Activated CD4-positive, alpha-beta T cell treated with anti-CD3 and anti-CD28 coated beads, Interleukin-2, amount 50 U/mL, for 4 hours (primary cell): Measurements from ENCODE around the gene VPREB1.
"Not testable (repeated sequence)": the region's sequence is repeated elsewhere in the genome, so short reads cannot be mapped to it uniquely, and the experiment has no call there.

ENCODE experiments used
- DNase-seq, 2 experiments: peaks; one replicate each; pipeline ENCODE4 v3.0.0-alpha.2; 2020

Gene VPREB1, protein sequence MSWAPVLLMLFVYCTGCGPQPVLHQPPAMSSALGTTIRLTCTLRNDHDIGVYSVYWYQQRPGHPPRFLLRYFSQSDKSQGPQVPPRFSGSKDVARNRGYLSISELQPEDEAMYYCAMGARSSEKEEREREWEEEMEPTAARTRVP

DNA sequence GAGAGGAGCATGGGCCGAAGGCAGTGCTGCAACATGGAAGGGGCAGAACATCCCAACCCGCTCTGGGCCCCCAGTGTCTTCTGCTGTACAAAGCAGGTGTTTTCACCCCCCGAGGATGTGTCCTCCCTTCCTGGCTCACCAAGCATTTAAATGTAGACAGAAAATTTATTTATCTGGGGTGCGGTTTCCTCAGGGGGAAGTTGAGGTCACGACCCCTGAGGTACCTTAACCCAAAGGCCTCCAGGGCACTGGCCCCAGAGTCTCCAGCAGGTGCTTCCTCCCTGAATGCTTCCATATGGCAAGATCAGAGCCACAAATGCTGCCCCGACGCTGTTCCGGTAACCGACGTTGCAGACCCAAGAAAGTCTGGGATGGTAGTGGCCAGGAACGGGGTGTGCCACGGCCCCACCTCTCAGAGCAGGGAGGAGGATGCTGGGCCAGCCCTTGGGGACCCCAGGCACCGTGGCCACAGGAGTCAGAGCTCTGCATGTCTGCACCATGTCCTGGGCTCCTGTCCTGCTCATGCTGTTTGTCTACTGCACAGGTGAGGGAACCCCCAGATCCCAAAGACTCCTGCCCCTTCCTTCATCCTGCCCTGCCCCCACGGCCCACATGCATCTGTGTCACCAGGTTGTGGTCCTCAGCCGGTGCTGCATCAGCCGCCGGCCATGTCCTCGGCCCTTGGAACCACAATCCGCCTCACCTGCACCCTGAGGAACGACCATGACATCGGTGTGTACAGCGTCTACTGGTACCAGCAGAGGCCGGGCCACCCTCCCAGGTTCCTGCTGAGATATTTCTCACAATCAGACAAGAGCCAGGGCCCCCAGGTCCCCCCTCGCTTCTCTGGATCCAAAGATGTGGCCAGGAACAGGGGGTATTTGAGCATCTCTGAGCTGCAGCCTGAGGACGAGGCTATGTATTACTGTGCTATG is at the start of gene VPREB1:
VPREB1 (plus strand) TSS at position 471 of the 935 bp plus-strand sequence; CDS start at position 499, 28 bp downstream.
- no peak for DNase-seq

DNA sequence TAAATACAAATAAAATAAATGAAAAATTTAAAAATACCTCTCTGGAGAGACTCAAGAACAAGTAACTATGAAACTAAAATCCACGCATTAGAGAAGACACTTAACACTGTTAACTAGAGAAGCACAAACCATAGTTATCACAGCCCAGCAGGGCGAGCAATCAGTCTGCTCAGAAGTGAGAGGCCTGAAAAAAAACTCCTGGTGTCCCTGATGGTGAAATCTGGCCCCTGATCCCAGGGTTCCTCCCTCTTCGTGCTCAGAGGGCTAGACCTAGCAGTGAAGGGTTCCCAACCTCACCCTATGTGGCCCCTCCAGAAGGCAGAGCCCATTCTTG is 49.7 kb upstream of the VPREB1 start:
- no peak for DNase-seq

DNA sequence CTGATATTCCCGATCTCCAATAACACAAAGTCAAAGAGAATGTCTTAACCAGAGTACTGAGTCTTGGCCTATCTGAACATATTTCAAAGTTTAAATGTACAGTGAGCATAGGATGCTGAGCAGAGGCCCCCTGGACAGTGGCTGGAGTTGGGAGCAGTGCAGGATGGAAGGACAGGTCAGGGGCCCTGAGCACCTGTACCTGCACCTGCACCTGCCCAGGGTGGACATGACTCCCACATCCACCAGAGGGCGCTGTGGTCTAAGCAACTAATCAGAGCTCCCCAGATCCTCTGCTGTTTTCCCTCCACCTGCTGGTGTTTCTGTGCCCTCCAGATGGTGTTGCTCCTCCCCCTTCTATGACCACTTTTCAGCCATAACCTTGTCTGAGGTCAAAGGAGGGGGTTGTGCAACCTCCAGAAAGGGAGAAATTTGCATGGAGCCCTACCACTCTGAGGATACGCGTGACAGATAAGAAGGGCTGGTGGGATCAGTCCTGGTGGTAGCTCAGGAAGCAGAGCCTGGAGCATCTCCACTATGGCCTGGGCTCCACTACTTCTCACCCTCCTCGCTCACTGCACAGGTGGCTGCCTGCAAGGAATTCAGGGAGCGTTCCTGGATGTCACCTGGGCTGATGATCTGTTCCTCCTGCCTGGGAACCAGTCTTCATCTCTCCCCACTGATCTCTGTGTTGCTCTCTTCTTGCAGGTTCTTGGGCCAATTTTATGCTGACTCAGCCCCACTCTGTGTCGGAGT is 49.1 kb upstream of the VPREB1 start:
- peak; percentile 78 for DNase-seq

DNA sequence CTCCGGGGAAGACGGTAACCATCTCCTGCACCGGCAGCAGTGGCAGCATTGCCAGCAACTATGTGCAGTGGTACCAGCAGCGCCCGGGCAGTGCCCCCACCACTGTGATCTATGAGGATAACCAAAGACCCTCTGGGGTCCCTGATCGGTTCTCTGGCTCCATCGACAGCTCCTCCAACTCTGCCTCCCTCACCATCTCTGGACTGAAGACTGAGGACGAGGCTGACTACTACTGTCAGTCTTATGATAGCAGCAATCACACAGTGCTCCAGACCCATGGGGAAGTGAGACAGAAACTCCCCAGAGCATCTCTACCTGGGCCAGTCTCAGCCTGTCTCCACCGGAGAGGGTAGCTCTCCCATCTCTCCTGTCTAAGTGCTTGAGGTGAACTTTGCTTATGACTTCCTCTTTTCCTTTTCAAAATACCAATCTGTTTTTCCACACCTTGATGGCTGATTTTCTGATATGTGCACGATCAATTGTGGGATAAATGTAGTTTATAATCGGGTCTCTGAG is 48.5 kb upstream of the VPREB1 start:
- DNase-seq: no peak

DNA sequence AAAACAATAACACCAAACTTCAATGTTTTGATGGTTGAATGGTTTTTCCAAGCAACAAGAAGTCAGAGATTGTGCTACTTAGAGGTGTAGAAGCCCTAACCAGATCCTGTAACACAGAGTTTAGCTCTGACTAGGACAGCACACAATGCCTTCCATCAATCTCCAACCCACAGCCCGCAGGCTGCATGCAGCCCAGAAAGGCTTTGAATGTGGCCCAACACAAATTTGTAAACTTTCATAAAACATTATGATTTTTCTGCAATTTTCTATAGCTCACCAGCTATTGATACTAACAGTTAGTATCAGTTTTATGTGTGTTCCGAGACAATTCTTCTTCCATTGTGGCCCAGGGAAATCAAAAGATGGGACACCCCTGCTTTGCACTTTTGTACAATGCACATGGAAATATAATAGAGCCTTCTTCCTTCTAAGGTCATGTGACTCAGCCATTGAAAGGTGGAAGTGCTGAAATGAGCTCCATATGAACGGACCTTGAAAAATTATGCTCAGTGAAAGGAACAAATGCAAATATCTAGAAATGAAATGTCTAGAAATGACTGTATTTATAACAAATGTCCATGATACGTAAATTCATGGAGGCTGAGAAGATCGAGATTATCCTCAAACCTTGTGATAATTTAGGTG is 47.6 kb upstream of the VPREB1 start:
- no peak for DNase-seq

DNA sequence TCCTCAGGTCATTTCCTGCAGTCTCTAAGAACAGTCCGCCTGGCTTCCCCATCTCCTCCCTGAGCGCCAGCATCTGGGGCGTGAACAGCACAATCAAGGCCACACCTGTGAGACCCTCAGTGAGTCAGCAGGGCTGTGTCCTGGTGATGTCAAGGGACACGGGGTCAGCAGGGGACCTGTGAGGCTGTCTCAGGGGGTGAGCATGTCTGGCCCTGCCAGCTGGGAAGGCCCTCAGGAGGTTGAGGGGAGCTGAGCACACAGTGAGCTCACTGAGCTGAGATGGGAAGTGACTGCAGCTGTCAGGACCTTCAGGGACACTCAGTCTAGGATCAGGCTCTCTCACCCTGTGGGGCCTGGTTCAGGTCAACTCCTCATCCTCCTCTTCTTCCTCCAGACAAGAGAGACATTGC is 46.6 kb upstream of the VPREB1 start:
- DNase-seq: no peak

DNA sequence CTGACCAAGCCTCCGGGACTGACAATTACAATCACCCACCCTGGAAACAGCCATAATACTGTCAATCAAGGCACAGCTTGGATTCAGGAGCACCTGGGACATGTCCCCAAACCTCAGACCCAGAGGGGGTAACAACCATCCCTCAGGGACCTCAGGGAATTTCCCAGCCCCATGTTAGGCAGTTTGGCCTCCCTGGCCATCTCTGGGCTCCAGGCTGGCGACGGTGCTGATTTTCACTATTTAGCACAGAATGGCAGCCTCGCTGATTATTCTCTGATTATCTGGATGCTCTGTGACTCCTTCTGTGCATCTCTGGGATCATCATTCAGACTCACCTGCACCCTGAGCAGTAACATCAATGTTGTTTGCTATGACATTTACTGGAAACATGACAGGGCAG is 45.8 kb upstream of the VPREB1 start:
- no peak for DNase-seq

DNA sequence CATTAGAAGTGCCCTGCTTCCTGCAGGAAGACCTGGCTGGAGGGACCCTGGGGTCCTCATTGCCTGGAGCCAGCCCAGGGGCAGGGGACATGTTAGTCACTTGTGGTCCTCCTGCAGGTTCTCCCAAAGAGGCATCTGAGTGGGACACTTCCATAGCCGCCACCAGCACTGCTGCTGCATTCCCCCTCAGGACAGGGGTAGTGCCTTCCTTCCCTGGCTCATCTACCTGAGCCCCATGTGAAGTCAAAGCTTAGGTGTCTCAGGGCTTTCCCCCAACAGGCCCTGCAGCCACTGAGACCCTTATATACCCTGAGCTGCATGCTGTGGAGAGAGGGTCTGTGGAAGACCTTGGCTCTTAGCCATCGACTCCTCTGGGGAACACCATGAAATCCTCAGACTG is 45.0 kb upstream of the VPREB1 start:
- DNase-seq: no peak

DNA sequence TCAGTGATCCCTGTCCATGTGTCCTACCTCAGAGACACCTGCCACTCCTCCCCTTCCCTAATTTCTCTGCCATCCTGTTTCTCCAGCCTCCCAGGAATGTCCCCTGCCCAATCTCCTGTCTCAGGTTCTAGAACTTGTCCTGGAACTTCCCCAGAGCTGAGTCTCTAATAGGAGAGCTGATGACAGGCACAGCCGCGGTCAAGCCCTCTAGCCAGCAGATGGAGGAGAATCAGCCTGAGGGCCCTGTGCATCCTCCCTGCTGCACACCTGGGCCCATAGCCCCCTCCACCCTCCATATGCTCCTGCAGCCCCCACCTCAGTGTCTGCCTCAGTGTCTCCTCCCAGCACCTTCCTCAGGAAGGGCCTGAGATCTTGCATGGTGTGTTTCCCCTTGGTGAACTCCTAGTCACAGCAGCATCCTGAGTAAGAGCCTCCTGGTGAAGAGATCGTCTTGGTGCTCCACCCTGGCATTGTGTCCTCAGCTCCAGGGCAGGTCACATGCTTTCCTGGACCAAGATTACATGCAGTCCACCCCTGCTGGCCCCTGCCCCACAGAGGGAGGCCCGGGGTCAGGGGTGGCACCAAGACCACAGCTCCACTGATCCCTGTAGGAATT is 43.9 kb upstream of the VPREB1 start:
- DNase-seq: no peak

DNA sequence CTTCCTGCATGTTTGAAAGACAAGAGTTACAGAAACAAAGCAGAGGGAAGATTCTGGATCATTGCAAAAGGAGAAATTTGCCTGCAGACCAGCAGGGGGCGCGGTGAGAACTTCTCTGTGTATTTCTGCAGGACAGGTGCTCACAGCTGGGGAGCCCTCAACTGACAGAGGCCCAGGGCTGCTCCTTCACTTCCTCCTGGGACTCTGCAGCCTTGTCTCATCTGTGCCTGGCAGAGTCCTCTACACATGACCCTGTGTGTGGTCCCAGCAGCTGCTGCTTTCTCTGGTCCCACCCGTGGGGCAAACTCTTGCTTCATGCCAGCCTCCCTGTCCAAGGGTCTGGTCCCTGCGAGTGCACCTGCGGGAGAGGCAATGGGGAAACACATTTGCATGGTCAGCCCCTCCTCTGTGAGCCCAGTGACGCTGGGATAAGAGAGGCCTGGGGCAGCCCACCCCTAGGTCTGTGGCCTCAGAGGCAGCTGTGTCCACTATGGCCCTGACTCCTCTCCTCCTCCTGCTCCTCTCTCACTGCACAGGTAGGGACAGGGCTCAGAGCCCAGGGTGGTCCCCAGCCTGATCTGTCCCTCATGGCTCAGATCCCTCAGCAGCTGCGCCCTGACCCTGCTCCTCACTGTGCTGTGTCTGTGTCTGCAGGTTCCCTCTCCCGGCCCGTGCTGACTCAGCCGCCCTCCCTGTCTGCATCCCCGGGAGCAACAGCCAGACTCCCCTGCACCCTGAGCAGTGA is 43.2 kb upstream of the VPREB1 start:
- peak; percentile 51 to 61 for DNase-seq

DNA sequence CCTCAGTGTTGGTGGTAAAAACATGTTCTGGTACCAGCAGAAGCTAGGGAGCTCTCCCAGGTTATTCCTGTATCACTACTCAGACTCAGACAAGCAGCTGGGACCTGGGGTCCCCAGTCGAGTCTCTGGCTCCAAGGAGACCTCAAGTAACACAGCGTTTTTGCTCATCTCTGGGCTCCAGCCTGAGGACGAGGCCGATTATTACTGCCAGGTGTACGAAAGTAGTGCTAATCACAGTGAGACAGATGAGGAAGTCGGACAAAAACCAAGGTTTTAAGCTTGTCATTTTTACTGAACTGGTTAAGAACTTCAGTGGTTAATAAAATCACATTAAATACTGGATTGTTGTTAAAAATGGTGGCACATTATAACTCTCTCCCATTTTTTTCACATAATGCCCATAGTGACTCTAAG is 42.6 kb upstream of the VPREB1 start:
- no peak for DNase-seq

DNA sequence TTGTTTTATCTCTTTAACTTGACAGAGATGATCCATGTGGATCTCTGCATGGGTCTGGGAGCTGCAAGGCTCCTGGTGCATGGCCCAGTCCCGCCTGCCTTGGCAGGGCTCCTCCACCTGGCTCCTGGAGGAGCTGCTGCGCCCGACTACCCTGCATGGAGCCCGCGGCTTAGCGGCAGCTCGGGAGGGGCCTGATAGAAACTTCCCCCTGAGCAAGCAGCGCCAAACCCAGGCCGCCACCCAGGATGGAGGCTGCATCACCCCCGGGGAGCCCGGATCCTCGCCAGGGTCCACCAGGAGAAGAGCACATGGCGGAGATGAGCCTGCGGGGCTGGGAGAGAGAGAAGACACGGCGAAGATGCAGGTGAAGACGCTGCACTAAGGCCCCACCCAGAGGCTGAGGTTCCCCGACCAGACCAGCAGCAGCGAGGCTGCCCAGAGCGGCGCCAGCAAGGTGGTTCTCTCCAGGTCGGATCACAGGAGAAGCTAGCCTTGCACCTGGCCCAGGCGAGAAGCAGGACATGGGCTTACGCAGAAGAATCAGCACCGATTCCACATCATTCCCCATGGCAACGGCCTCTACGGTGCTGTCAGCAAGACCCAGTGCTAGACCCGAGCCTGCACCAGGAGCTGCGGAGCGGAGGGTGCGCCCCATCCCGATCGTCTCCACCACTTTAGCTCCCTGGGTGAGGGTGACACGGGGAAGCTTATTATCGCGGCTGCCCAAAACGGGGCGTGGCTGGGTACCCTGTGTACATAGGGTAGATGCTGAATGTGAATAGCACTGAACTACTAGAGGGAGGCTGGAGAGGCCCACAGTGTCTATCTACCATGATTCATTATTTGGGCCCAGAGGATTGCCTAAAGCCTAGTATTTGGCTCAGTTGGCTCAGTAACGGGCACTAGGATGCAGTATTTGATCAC is 41.3 kb upstream of the VPREB1 start:
- DNase-seq: no peak

DNA sequence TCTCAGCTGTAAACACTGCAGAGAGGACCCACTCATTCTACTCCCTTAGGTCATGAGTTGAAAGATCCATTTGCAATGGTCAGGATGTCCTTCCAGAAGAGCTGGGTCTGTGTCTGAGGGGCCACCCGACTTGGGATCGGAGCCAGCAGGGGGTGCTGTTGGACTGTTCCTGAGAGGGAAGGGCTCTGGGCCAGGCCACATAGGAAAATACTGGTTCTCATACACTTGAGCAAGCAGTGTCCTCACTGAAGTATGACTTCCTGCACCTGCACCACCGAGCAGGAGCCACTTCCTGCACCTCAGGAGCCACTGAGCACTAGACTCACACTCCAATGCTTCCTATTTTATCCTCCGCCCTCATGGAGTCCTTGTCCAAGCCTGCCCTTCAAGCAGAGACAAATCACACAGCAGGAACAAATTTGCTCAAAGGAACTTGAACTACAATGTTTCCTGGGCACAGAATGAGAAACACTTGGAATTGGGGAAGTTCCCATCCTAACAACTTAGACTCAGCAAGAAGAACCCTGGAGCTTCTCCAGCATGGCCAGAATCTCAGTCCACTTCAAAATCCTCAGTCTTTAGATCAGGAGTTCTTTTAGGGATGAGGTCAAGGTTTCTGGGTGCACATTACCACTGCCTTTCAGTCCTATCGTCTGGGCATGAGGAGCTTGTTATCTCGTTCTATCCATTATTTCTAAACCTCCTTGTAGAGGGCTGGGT is 36.6 kb upstream of the VPREB1 start:
- peak; percentile 68 to 69 for DNase-seq

DNA sequence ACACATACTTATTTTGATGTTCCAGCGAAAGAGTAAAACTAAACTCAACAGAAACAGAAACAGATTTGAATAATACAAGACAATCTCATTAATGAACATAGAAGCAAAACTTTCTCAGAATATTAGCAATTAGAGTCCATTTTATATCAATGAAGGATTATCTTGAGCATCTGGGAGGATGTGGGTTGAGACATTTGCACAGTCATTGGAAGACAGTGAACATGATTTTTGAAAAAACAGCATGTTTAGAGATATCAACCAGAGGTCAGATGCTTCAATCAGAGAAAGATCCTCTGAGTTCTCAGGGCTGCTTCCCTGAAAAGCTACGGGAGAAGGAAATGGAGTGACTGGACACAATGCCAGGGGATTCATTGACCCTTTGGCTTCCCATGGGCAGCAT is 35.9 kb upstream of the VPREB1 start:
- no peak for DNase-seq

DNA sequence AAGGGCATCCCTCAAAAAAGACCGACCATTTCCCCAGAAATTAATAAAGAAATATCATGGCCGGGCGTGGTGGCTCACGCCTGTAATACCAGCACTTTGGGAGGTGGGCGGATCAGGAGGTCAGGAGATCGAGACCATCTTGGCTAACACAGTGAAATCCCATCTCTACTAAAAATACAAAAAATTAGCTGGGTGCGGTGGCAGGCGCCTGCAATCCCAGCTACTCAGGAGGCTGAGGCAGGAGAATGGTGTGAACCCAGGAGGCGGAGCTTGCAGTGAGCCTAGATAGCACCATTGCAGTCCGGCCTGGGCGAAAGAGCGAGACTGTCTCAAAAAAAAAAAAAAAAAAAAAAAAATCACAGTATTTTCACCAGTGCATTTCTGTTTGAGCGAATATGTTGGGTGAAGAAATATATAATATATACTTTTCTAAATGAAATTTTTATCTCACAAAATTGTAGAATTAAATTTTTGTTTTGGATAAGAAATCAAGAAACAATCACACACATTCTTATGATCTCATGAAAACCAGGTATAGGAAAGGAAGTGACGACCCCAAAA is 35.4 kb upstream of the VPREB1 start:
- DNase-seq: not testable (repeated sequence)

DNA sequence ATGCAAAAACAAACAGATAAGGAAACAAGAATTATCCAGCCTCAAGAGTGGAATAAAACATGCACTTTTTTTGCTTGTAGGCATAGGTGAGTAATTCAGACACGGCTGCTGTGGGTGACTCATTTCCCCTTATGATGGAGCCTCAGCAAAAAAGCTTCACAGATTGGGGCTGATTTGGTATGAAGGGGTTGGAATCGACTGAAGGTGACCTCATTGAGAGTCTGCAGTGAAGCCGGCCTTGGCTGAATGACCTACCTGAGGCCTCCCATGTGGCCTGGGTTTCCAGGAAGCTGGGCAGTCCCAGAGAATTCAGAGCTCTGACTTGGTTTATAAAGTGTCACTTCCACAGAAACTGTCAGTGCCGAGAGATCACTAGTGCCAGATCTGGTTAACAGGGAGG is 34.2 kb upstream of the VPREB1 start:
- peak; percentile 29 for DNase-seq

DNA sequence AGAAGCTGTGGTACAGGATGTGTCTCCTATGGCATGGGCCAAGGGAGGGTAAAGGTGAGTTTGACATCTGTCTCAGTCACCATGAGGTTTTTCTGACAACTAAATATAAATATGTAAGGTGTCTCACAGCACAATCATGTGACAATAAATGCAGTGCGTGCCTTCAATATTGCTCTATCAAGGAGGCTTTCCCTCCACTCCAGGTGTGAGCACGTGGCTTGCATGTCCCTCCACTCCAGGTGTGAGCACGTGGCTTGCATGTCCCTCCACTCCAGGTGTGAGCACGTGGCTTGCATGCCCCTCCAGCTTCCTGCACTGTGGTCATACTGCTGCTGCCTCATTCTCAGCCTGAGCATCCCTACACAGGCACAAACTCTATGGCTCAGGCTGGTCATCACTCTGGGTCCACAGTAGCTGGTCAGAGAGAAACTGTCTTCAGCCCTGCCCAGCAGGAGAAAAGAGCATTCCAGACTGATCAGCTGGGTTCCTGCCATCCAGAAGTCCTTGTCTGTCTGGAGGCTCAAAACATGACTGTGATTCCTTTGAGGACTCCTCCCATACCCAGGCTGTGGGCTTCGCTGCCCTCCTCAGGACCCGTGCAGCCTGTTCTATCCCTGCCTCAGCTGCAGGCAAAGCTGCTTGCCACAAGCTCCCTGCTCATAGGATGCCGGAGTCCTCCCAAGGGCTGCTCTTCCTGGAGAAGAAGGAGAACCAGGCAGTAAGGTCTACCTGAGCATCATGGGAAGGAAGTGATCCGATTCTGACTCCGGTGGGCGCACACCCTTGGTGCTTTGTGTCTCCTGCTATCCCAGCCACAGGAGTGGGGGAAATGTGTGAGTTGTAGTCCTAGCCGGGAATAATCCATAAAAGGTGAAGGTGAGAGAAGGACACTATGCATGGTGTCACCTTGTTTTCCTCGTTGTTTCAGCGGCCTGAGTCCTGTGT is 33.4 kb upstream of the VPREB1 start:
- no peak for DNase-seq

DNA sequence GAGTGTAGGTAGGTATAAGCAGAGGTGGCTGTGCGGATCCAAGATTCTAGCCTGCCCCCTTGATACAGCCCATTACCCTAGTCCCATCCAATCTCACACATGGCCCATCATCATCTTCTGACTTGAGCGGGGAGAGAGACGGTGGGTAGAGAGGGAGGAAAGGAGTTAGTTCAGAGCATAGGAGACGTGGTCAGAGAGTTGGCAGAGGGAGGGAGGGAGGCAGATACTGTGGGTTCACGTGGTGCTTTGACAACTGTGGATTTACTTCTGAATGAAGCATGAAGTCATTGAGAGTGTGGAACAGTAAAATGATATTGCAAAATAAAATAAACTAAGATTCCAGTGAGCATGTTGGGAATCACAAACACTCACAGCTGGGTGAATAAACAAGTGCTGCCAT is 31.4 kb upstream of the VPREB1 start:
- no peak for DNase-seq
